OCI-LY1 (cell line): ENCODE data around the gene TMEM126B.
"Not testable (repeated sequence)": the region's sequence is repeated elsewhere in the genome, so short reads cannot be mapped to it uniquely, and the experiment has no call there.

ENCODE experiments used
- H2AFZ ChIP-seq: fragments of 200-600 bp; sonication (generic), shearing (Covaris generic); 2 replicates; pipeline ENCODE4 v1.6.0; 2014; ENCODE audit warnings: antibody characterized with exemption, mild to moderate bottlenecking, low read length
- H3F3A ChIP-seq: fragments of 200-600 bp; sonication (generic), shearing (Covaris generic); 2 replicates; pipeline ENCODE4 v1.6.0; 2014; ENCODE audit warnings: mild to moderate bottlenecking, antibody characterized with exemption, low read length, moderate library complexity; ENCODE audit not compliant: insufficient read depth
- H3K27ac ChIP-seq: fragments of 200-600 bp; sonication (generic); 2 replicates; pipeline ENCODE4 v1.5.1; 2014; ENCODE audit warnings: low read length, mixed run types, mild to moderate bottlenecking, low read depth; ENCODE audit not compliant: poor library complexity, severe bottlenecking
- H3K27me3 ChIP-seq: fragments of 200-600 bp; sonication (generic); 2 replicates; pipeline ENCODE4 v1.6.0; 2014; ENCODE audit warnings: antibody characterized with exemption, mild to moderate bottlenecking, low read length, moderate library complexity; ENCODE audit not compliant: insufficient read depth
- H3K36me3 ChIP-seq: fragments of 200-600 bp; sonication (generic); 2 replicates; pipeline ENCODE4 v1.6.1; 2014; ENCODE audit warnings: mild to moderate bottlenecking, antibody characterized with exemption, low read length, moderate library complexity, mixed read lengths; ENCODE audit not compliant: insufficient read depth
- H3K4me1 ChIP-seq: fragments of 200-600 bp; sonication (generic); 2 replicates; pipeline ENCODE4 v1.5.1; 2014; ENCODE audit warnings: mild to moderate bottlenecking, low read length, moderate library complexity; ENCODE audit not compliant: insufficient read depth, severe bottlenecking
- H3K4me2 ChIP-seq: fragments of 200-600 bp; sonication (generic), shearing (Covaris generic); 2 replicates; pipeline ENCODE4 v1.6.1; 2014; ENCODE audit warnings: low read length
- H3K4me3 ChIP-seq: fragments of 200-600 bp; sonication (generic); 2 replicates; pipeline ENCODE4 v1.5.1; 2014; ENCODE audit warnings: low read length, low read depth, mild to moderate bottlenecking, mixed read lengths; ENCODE audit not compliant: poor library complexity, severe bottlenecking
- H3K79me2 ChIP-seq: fragments of 200-600 bp; shearing (Covaris generic); 2 replicates; pipeline ENCODE4 v1.6.1; 2016; ENCODE audit warnings: mixed run types, low read length, mixed read lengths; ENCODE audit not compliant: insufficient read depth
- H3K9ac ChIP-seq: fragments of 200-600 bp; sonication (generic), shearing (Covaris generic); 2 replicates; pipeline ENCODE4 v1.6.1; 2014; ENCODE audit warnings: mild to moderate bottlenecking, low read length, mixed read lengths
- H3K9me2 ChIP-seq: fragments of 200-600 bp; sonication (generic), shearing (Covaris generic); 2 replicates; pipeline ENCODE4 v1.6.1; 2014; ENCODE audit warnings: low read depth, mild to moderate bottlenecking, low read length, mixed read lengths
- H3K9me3 ChIP-seq: fragments of 200-600 bp; shearing (Covaris generic); 2 replicates; pipeline ENCODE4 v1.6.1; 2014; ENCODE audit warnings: low read length, mixed read lengths
- H4K20me1 ChIP-seq: fragments of 200-600 bp; sonication (generic), shearing (Covaris generic); 2 replicates; pipeline ENCODE4 v1.6.0; 2016; ENCODE audit warnings: mild to moderate bottlenecking, low read length; ENCODE audit not compliant: insufficient read depth
- EZH2 ChIP-seq: fragments of 200-600 bp; sonication (generic), shearing (Covaris generic); IDR thresholded peaks from 2 replicates; pipeline ENCODE4 v1.8.0; 2017; ENCODE audit warnings: borderline replicate concordance, mixed run types, mild to moderate bottlenecking, antibody characterized with exemption, low read length, moderate library complexity, mixed read lengths
- TF ChIP-seq, protein P1 (sequence below): fragments of 200-600 bp; sonication (generic), shearing (Covaris generic); IDR thresholded peaks from 2 replicates; pipeline ENCODE4 v1.5.1; 2017; ENCODE audit warnings: mild to moderate bottlenecking, antibody characterized with exemption, low read length, moderate library complexity, mixed read lengths

Gene TMEM126B

DNA sequence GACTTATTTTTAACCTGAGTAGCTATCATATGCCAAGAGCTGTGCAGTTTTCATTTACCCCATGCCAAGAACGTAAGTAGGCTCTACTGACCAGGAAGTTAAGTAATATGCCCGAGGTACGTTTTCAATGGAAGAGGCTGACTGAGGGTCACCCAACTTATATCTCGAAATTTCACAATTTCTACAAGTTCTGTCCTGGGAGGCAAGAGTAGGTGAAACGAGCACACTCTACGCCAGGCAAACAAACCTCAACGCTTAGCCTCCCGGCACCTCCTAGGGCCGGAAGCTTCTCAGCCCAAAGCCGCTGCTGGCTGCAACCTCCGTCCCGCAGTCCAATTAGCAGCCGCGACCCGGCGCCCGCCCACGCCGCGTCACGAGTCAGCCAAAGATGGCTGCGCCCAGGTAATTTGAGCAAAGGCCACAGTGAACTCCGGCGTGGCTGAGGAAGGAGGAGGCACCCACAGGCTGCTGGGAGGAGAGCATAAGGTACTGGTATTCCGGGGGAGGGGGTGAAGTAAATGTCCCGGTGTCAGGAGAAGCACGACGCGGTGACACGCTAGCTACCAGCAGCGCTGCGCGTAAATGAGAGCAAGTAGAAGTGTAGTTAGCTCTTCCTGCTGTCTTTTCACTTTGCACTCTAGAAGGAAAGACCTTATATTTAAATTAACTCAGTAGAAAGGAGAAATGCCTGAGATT, 19.4 kb downstream of the TMEM126B start, which contains the start of gene TMEM126A:
Gene TMEM126A (plus strand): TSS at position 364 of the 696 bp plus-strand sequence. CDS start 2,289 bp downstream, outside the sequence.
- Histone ChIP-seq H3K4me2 (peak within 1 kb of the TSS; percentile 89), H3K79me2 (peaks cover 7% of the 10 kb centered on the region; the same call in 1 of the 2 replicates), H3K9ac (peak within 1 kb of the TSS; percentile 79), H3K9me3 (no peaks in the 10 kb centered on the region), H3K4me3 (peak within 1 kb of the TSS; percentile 78), H3F3A (0 out of 2 replicates have a peak, but pooled peaks cover 3% of the 10 kb centered on the region), H3K36me3 (peaks cover 15% of the 10 kb centered on the region; the same call in 1 of the 2 replicates), H3K27me3 (no peaks in the 10 kb centered on the region), H3K4me1 (peaks cover 26% of the 10 kb centered on the region), H4K20me1 (no peaks in the 10 kb centered on the region), H3K9me2 (no peaks in the 10 kb centered on the region), H3K27ac (peak within 1 kb of the TSS; percentile 57), H2AFZ (peak within 1 kb of the TSS; percentile 50; the same call in 1 of the 2 replicates)
- TF ChIP-seq, protein P1, sequence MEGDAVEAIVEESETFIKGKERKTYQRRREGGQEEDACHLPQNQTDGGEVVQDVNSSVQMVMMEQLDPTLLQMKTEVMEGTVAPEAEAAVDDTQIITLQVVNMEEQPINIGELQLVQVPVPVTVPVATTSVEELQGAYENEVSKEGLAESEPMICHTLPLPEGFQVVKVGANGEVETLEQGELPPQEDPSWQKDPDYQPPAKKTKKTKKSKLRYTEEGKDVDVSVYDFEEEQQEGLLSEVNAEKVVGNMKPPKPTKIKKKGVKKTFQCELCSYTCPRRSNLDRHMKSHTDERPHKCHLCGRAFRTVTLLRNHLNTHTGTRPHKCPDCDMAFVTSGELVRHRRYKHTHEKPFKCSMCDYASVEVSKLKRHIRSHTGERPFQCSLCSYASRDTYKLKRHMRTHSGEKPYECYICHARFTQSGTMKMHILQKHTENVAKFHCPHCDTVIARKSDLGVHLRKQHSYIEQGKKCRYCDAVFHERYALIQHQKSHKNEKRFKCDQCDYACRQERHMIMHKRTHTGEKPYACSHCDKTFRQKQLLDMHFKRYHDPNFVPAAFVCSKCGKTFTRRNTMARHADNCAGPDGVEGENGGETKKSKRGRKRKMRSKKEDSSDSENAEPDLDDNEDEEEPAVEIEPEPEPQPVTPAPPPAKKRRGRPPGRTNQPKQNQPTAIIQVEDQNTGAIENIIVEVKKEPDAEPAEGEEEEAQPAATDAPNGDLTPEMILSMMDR: no peak
- no peak for TF ChIP-seq EZH2

DNA sequence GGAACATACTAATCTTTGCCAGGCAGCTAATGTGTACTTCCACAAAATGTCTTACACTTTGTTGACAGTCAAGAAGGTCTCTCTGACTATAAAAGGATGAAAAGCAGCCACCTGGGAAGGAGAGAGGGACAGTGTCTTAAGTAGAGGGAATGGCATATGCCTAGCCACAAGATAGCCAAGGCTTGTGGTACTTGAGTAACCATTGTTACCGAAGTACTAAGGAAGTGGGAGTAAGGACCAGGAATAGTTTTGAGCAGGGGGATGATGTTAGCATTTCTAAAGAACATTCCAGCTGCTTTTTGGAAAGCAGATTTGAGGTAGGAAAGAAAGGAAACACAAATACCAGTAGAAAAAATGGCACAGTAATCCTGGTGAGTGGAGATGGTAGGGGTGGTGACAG, 22.7 kb downstream of the TMEM126B start:
- Histone ChIP-seq H3K4me1 (peaks cover 26% of the 10 kb centered on the region), H3K9me2 (no peaks in the 10 kb centered on the region), H3K4me3 (no peak overlapping the region), H3K9ac (no peak overlapping the region), H4K20me1 (no peaks in the 10 kb centered on the region), H3K36me3 (peaks cover 45% of the 10 kb centered on the region), H3K4me2 (no peak overlapping the region), H3K79me2 (peaks cover 7% of the 10 kb centered on the region; the same call in 1 of the 2 replicates), H3K9me3 (no peaks in the 10 kb centered on the region), H2AFZ (no peak overlapping the region), H3K27ac (no peak overlapping the region), H3F3A (0 out of 2 replicates have a peak, but pooled peaks cover 3% of the 10 kb centered on the region), H3K27me3 (no peaks in the 10 kb centered on the region)
- TF ChIP-seq, protein P1: no peak
- no peak for TF ChIP-seq EZH2

DNA sequence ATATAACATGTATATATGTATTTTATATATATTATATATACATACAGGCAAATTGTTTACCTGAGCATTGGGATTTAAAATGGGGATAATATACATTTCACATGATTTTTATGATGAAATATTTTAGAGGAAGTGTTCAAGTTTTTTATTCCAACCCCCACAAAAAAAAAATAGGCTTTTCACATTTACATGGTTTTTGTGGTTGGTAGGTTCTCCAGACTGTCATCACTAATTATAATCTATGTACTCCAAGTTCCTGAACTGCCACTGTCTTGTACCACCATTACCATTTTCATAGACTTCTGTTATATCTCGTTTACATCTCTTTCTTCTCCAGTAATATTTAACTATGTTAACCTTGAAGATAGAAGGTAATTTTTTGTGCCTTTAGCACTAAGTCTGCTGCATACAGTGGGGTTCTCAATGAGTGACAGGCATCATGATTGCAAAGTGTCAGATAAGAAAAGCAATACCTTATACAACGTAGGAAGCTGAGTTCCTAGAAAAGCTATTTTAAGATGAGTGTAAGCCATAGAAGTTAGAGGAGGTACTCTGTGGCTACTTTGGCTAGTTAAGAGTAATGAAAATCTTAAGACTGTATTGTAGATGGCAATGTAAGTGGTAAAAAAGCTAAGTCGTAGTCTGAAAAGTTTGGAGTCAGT, 24.5 kb downstream of the TMEM126B start:
- Histone ChIP-seq H3K36me3 (peaks cover 63% of the 10 kb centered on the region), H2AFZ (no peak overlapping the region), H3K79me2 (peaks cover 8% of the 10 kb centered on the region; the same call in 1 of the 2 replicates), H3K4me2 (no peak overlapping the region), H3F3A (peaks cover 3% of the 10 kb centered on the region; the same call in 1 of the 2 replicates), H3K27ac (no peak overlapping the region), H3K9ac (no peak overlapping the region), H3K9me3 (no peaks in the 10 kb centered on the region), H3K4me3 (no peak overlapping the region), H3K27me3 (no peaks in the 10 kb centered on the region), H4K20me1 (no peaks in the 10 kb centered on the region), H3K4me1 (peaks cover 18% of the 10 kb centered on the region), H3K9me2 (no peaks in the 10 kb centered on the region)
- no peak for TF ChIP-seq EZH2
- TF ChIP-seq, protein P1: no peak

DNA sequence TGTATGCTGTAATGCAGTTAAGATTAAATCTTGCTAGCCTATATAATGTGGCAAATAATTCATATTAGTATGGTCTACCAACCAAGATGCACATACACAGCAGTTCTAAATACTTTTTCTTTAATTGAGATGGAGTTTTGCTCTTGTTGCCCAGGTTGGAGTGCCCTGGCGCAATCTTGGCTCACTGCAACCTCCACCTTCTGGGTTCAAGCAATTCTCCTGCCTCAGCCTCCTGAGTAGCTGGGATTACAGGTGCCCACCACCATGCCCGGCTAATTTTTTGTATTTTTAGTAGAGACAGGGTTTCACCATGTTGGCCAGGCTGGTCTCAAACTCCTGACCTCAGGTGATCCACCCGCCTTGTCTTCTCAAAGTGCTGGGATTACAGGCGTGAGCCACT, 25.9 kb downstream of the TMEM126B start:
- not testable (repeated sequence) for H3K9me3 ChIP-seq, H2AFZ ChIP-seq, H3F3A ChIP-seq, H3K9me2 ChIP-seq, H3K9ac ChIP-seq, H4K20me1 ChIP-seq, H3K4me3 ChIP-seq, H3K27me3 ChIP-seq, H3K4me2 ChIP-seq, H3K27ac ChIP-seq
- Histone ChIP-seq H3K4me1 (peaks cover 11% of the 10 kb centered on the region), H3K36me3 (peaks cover 78% of the 10 kb centered on the region), H3K79me2 (peaks cover 15% of the 10 kb centered on the region)
